NCI-H1417 treated with DMSO at 0.1 percent for 48 hours (cell line): ENCODE results near the gene ETV6.
"Not testable (repeated sequence)": the region's sequence is repeated elsewhere in the genome, so short reads cannot be mapped to it uniquely, and the experiment has no call there.

Experiments
- DNase-seq: peaks from one replicate; lab custom pipeline; 2025; lab: John Stamatoyannopoulos, UW

ETV6 gene

GRCh38 chr12:11888029-11888428 is 238.6 kb downstream of the ETV6 start:
- no peak for DNase-seq

- no peak for DNase-seq
Measured at GRCh38 chr12:11891346-11891745, 241.9 kb downstream of the ETV6 start.

GRCh38 chr12:11891754-11892386 is 242.4 kb downstream of the ETV6 start:
- DNase-seq, result no peak

DNA sequence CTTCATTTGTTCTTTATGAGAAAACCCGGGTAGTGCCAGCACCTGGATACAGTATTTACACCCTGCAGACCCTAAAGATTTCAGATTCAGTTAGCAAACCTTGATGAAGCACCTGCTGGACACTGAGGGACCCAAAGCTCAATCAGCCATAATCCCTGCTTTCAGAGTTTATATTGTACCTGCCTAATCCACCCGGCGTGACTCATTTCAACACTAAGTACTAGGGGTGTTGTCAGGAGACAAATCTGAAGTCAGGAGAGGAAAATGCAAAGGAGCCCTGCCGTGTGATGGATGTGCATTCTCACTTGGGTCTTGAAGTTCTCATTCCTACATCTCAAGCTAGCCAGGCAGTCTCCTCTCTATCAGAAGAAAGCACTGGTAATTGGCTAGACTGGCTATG is 244.5 kb downstream of the ETV6 start:
- no peak for DNase-seq

DNA sequence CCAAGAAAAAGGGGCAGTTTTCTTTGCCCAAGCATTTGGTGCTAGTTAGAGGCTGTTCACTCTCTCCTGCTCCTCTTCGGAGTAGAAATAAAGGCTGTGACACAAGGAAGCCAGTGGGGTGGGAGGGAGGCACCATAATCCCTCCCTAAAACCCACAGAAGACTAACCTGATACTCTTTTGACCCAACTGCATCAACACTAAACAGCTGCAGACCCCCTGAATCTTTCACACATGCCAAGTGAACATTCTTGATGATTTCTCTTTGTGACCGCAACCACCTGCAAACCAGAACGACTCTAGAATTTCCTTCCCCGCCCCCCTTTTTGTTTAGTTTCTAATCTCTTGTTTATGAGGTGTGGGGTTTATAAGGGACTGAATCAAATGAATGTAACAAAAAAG is 245.4 kb downstream of the ETV6 start:
- DNase-seq, result no peak

DNA sequence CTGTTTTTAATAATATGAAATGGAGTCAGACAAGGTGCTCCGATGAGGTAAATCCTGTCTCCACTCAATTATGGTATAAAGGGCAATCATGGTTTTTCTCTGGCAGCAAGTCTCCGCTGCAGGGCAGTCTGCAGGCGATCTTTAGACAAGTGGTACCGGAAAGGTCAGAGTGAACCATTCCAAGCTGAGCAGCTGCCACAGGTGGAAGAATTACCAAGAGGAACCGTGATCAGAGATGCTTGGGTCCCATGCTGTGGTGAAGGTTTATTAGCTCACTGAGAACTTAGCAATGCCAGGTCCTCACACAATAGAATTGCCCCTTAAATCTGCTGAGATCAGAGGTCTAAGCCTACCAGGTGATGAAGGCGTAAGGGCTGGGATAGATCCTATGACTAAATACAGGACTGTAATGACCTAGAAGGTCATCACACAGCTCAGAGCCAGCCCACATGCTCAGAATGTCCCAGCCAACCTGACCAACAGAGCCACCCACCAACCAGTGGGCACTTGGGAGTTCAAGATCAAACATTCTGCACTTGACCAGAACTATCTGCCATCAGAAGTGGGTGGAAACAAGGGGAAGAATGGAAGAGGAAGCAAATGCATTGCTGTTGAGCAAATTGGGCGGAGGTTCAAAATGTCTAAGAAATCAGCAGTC is 246.1 kb downstream of the ETV6 start:
- no peak for DNase-seq

GRCh38 chr12:11896417-11896929 is 247.0 kb downstream of the ETV6 start:
- no peak for DNase-seq

DNA sequence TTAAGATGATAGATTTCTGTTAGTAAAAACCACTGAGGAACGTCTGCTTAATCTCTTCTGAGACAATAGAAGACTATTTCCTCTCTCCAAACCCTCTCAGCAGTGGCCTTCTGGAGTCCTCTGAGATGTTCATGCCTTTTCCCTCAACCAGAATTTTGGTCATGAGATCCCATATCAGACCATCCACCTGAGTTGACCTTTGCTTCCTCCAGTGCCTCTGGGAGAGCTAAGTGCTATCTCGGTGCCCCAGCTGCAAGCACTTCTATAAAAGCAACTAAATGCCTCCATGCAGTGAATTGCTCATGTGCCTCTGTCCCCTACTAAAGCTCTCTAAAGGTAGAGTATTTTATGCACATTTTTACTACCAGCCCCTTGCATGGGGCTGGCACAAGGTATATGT is 248.4 kb downstream of the ETV6 start:
- no peak for DNase-seq

GRCh38 chr12:11901701-11902524 is 252.4 kb downstream of the ETV6 start:
- no peak for DNase-seq

- no peak for DNase-seq
Measured at GRCh38 chr12:11902525-11902875, 253.0 kb downstream of the ETV6 start.

- no peak for DNase-seq
Measured at GRCh38 chr12:11904124-11904523, 254.7 kb downstream of the ETV6 start.

- DNase-seq, result no peak
Measured at GRCh38 chr12:11905534-11905933, 256.1 kb downstream of the ETV6 start.

- DNase-seq, result no peak
Measured at GRCh38 chr12:11906286-11906935, 256.9 kb downstream of the ETV6 start.

DNA sequence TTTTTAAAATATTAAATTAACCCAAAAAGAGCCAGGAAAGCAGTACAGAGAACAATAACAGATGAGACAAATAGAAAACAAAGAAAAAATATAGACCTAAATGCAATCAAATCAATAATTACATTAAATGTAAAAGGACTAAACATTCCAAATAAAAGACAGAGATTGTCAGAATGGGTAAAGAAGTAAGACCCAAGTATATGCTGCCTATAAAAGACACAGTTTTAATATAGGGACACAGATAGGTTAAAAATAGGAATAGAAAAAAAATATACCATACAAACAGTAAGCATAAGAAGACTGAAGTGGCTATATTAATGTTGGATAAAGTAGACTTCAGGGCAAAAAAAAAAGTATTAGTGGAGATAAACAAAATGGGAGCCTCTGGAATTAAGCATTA is 258.2 kb downstream of the ETV6 start:
- no peak for DNase-seq

- not testable (repeated sequence) for DNase-seq
Measured at GRCh38 chr12:11909406-11909805, 259.9 kb downstream of the ETV6 start.

GRCh38 chr12:11916113-11916512 is 266.6 kb downstream of the ETV6 start:
- DNase-seq, result no peak

DNA sequence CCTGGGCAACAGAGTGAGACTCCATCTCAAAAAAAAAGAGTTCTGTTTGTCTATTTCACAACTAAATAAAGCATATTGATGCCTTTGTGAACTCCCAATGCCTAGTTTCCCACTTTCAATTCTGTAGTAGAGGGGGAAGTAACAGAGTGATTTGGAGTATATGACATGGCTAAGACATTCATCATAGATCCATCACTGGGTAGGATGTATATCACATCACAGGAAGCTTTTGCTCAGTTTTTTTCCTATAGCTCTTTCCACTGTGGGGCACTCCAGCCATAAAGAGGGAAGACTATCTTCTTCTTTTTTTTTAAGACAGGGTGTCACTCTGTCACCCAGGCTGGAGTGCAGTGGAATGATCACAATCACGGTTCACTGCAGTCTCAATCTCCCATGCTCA is 267.3 kb downstream of the ETV6 start:
- no peak for DNase-seq

DNA sequence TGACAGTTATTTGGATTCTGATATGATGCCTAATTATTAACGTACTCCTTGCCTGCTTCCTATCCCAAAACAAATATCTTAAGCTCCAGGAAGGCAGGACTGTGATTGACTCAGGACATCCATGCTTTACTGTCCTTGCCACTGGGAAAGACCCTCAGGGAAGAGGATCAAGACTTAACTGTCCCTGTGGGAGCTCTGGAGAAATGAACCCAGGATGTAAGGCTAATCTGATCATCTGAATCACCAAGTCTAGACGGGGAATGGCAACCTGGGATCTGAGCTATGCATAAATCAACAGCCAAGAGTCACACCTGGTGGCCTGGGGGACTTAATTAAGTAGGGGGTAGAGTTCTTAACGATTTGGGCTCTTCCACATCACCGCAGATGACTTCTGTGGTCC is 268.0 kb downstream of the ETV6 start:
- no peak for DNase-seq

DNA sequence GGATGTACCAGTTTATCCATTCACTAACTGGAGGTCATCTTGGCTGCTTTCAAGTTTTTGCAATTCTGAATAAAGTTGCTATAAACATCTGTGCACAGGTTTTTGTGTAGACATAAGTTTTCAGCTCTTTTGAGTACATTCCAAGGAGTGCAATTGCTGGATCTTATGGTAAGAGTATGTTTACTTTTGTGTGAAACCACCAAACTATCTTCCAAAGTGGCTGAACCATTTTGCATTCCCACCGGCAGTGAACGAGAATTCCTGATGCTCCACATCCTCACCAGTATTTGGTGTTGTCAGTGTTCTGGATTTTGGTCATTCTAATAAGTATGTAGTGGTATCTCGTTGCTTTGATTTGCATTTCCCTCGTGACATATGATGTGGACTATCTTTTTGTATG is 270.8 kb downstream of the ETV6 start:
- no peak for DNase-seq

DNA sequence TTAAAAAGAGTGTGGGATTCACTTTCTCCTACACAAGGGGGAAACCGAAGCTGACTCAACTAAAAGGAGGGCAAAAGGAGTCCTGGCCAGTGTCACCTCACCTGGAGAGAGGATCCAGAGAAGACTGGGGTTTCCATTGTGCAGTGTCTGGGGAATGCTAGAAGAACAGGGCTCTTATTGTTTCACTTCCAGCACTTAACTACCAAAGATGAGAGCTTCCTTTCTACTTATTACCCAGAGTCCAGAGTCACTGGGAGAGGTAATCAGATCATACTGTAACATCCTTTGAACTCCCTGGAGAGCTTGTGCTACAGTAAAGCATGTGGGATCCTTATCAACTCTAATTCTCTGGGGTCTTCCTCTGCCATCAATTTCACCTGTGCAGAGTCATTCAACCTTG is 272.9 kb downstream of the ETV6 start:
- DNase-seq, result no peak

DNA sequence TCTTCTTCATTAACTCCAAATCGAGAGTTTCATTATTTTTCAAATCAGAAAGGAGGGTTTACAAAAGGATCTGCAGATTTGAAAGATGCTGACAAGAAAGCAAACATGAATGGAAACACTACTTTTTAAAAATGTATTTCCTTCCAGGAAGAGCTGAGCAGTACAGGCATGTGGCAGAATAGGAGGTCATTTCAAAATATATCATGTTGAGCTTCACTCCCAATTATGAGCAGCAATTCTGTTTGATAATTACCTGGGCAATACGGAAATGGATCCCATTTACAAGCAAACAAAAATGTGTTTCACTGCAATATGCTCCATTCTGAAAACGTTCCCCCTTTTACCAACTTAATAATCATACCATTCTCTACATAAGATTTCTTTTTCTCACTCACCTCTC is 273.6 kb downstream of the ETV6 start:
- DNase-seq, result no peak

GRCh38 chr12:11927286-11927935 is 277.9 kb downstream of the ETV6 start:
- DNase-seq, result no peak
